Right lobe of liver (tissue), 4 donors: ENCODE data around the gene CARD8.

ENCODE experiments used
- POLR2A ChIP-seq: fragments of 450-650 bp; IDR thresholded peaks from one replicate; pipeline ENCODE4 v1.6.1; 2017; ENCODE audit warnings: antibody characterized with exemption, mild to moderate bottlenecking
- TF ChIP-seq, protein P1 (sequence below), 4 donors: fragments of 200-600 bp in 3 of 4; fragments of 450-650 bp in 1 of 4; IDR thresholded peaks; one replicate each; pipeline versions ENCODE4 v1.5.1 to v1.8.0; 2016 to 2022; ENCODE audit warnings: antibody characterized with exemption in 4 of 4, mild to moderate bottlenecking in 2 of 4
- donor health status: DM: no; HTN: no; CAD: no.
- donor health status: DM: no; HTN: no; CAD: no.
- donor health status: DM: no; HTN: yes; CAD: no.

GRCh38 chr19:48171710-48172109, 84.0 kb downstream of the CARD8 start:
- TF ChIP-seq, protein P1, sequence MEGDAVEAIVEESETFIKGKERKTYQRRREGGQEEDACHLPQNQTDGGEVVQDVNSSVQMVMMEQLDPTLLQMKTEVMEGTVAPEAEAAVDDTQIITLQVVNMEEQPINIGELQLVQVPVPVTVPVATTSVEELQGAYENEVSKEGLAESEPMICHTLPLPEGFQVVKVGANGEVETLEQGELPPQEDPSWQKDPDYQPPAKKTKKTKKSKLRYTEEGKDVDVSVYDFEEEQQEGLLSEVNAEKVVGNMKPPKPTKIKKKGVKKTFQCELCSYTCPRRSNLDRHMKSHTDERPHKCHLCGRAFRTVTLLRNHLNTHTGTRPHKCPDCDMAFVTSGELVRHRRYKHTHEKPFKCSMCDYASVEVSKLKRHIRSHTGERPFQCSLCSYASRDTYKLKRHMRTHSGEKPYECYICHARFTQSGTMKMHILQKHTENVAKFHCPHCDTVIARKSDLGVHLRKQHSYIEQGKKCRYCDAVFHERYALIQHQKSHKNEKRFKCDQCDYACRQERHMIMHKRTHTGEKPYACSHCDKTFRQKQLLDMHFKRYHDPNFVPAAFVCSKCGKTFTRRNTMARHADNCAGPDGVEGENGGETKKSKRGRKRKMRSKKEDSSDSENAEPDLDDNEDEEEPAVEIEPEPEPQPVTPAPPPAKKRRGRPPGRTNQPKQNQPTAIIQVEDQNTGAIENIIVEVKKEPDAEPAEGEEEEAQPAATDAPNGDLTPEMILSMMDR (IDR thresholded peaks at IDR 0.05): no peak
- TF ChIP-seq POLR2A: no peak
